H1 (cell line): Measurements from ENCODE around the gene SORBS1. TPM values are rescaled to one million over a fixed set of nuclear protein-coding genes. Genes with fewer than 3 reads are reported as not detected.

Source experiments
- ASH2L ChIP-seq: fragments of 200-600, 300-600 bp; sonication (generic); IDR thresholded peaks from one replicate; pipeline ENCODE4 v1.7.1; 2017; ENCODE audit warnings: low read length
- CHD7 ChIP-seq: fragments of 300-600 bp; sonication (generic); IDR thresholded peaks from 2 replicates; pipeline ENCODE4 v1.7.1; 2012; ENCODE audit warnings: low read length, moderate library complexity, mild to moderate bottlenecking, inconsistent platforms; ENCODE audit not compliant: insufficient replicate concordance
- GTF2F1 ChIP-seq: IDR thresholded peaks from 2 replicates; pipeline ENCODE4 v1.6.1; 2012; ENCODE audit warnings: low read depth, low read length, improper control_type of control experiment, borderline replicate concordance
- KDM4A ChIP-seq: IDR thresholded peaks from one replicate; pipeline ENCODE4 v1.7.1; 2012; ENCODE audit warnings: low read depth, mild to moderate bottlenecking, moderate library complexity, low read length, inconsistent platforms; ENCODE audit not compliant: severe bottlenecking
- POLR2A ChIP-seq, 2 experiments: IDR thresholded peaks; 1 replicate in 1 of 2; 2 replicates in 1 of 2; pipeline ENCODE4 v1.6.1; 2011; ENCODE audit warnings: low read depth in 2 of 2, low read length in 2 of 2, mild to moderate bottlenecking in 2 of 2; ENCODE audit errors: control extremely low read depth in 1 of 2
- POU5F1 ChIP-seq: IDR thresholded peaks from 2 replicates; pipeline ENCODE4 v1.6.1; 2011; ENCODE audit warnings: low read depth, mild to moderate bottlenecking, low read length, moderate library complexity
- RNF2 ChIP-seq: fragments of 200-900, 300-1000 bp; sonication (generic); IDR thresholded peaks from 2 replicates; pipeline ENCODE4 v1.7.1; 2016; ENCODE audit warnings: borderline replicate concordance, low read depth, mild to moderate bottlenecking, antibody characterized with exemption, low read length; ENCODE audit not compliant: poor library complexity, severe bottlenecking; ENCODE audit errors: missing control alignments
- SAP30 ChIP-seq: fragments of 300-600 bp; sonication (generic); IDR thresholded peaks from 2 replicates; pipeline ENCODE4 v1.7.1; 2012; ENCODE audit warnings: low read length, moderate library complexity, mild to moderate bottlenecking, inconsistent platforms; ENCODE audit not compliant: insufficient read depth, insufficient replicate concordance
- TAF7 ChIP-seq: optimal IDR thresholded peaks from 2 replicates; pipeline ENCODE3; 2011; ENCODE audit warnings: low read depth, mild to moderate bottlenecking, inconsistent platforms, low read length, moderate library complexity, borderline replicate concordance
- polyA plus RNA-seq, 7 experiments: library from polyadenylated mRNA; depleted of rRNA in 3 of 7; stranded (reverse) in 5 of 7; unstranded in 2 of 7; fragments of >200 nt in 5 of 7; fragments of 200-250 nt in 2 of 7; gene quantifications; 1 replicate in 5 of 7; 2 replicates in 1 of 7; 4 replicates in 1 of 7; pipeline versions ENCODE4 v1.2.1 to v1.2.3, GENCODE V29; 2011 to 2013; ENCODE audit warnings: missing spikeins in 2 of 7, mixed read lengths in 2 of 7
- total RNA-seq: library from RNA; stranded (reverse); fragmentation: NEBNext Ultra II Directional; extraction: Animal tissue kit (Norgen Biotek cat#: 25700); gene quantifications from 2 replicates; pipeline ENCODE4 v1.2.1, GENCODE V29; 2021

The SORBS1 gene
- total and polyA plus RNA-seq, 2 of the 8 experiments (the other 6 are each of a cell fraction or from before 2014, with no cell fraction given): 16.0 to 35.0 TPM

GRCh38 chr10:95408983-95409873 is 151.9 kb downstream of the SORBS1 start (continued):
- TF ChIP-seq CHD7 (peak; percentile 94), TAF7 (no peak), KDM4A (no peak), SAP30 (no peak), GTF2F1 (no peak), RNF2 (no peak), POLR2A (IDR thresholded peaks at IDR 0.05; ENCODE audit: control extremely low read depth in 1 of 2, low read depth in 2 of 2, low read length in 2 of 2) (no peak), ASH2L (peak; percentile 51), POU5F1 (peak; percentile 65; the same call in 1 of the 2 replicates)
